Keratinocyte (primary cell): ENCODE data around the gene COL4A6.
"Not testable (repeated sequence)": the region's sequence is repeated elsewhere in the genome, so short reads cannot be mapped to it uniquely, and the experiment has no call there.

Experiments used
- CTCF ChIP-seq, 3 experiments: IDR thresholded peaks in 1 of 3; conservative IDR thresholded peaks in 1 of 3; optimal IDR thresholded peaks in 1 of 3; 2 replicates in 2 of 3; 3 replicates in 1 of 3; pipeline versions ENCODE3 to v1.5.1; 2011; ENCODE audit warnings: low read length in 3 of 3, mild to moderate bottlenecking in 3 of 3, moderate library complexity in 2 of 3, control low read depth in 1 of 3, inconsistent platforms in 1 of 3; ENCODE audit not compliant: insufficient read depth in 2 of 3; ENCODE audit errors: extremely low read depth in 1 of 3
- EZH2 ChIP-seq: IDR thresholded peaks from one replicate; pipeline ENCODE4 v1.6.1; 2012; ENCODE audit warnings: inconsistent platforms, mild to moderate bottlenecking, low read length, moderate library complexity

GRCh38 chrX:108376821-108377220 is 61.4 kb downstream of the COL4A6 start:
- not testable (repeated sequence) for TF ChIP-seq CTCF (optimal IDR thresholded peaks at IDR 0.05 in 1 of 3, IDR thresholded peaks at IDR 0.05 in 1 of 3, conservative IDR thresholded peaks at IDR 0.05 in 1 of 3; ENCODE audit: extremely low read depth in 1 of 3, insufficient read depth in 2 of 3, low read length in 3 of 3); EZH2
